Measurements from ENCODE around the gene MAP2K3. TPM values are rescaled to one million over a fixed set of nuclear protein-coding genes. Genes with fewer than 3 reads are reported as not detected.

The MAP2K3 gene
- total and polyA plus RNA-seq, 2 of the 8 experiments (the other 6 are each of a cell fraction or from before 2014, with no cell fraction given): 16.9 to 33.5 TPM

- H2AFZ ChIP-seq (ENCODE audit: low read length): no peak overlapping the region
- no peak overlapping the region for H3K4me3 ChIP-seq (ENCODE audit: extremely low read depth in 1 of 4, insufficient read depth in 2 of 4, low read depth in 3 of 4, low read length in 4 of 4)
- no peak overlapping the region for H3K9ac ChIP-seq (replicated peaks in 1 of 4; ENCODE audit: extremely low read depth in 1 of 4, low read depth in 3 of 4, low read length in 3 of 4)
- no peaks in the 10 kb centered on the region for H3K79me2 ChIP-seq (ENCODE audit: control insufficient read depth in 1 of 2, insufficient read depth in 2 of 2, low read length in 2 of 2)
- no peak overlapping the region for H2BK12ac ChIP-seq (ENCODE audit: low read depth, low read length)
- ChIA-PET POLR2A (ENCODE audit: partially characterized antibody) (interaction anchor here (0.6 to 0.8 kb wide), 2 partner anchors 12 to 163 kb away, joined by 3 read pairs; no protein-coding TSS in a partner anchor), CTCF (ENCODE audit: partially characterized antibody) (interaction anchor here (0.6 to 1.4 kb wide), 3 partner anchors 8 to 950 kb away, joined by 3 to 5 read pairs (median 3); no protein-coding TSS in a partner anchor)
- H3K4me2 ChIP-seq (ENCODE audit: insufficient read depth in 1 of 2, low read depth in 2 of 2, low read length in 2 of 2): no peak overlapping the region
- no peak for DNase-seq (ENCODE audit: low read depth in 1 of 2, low spot score in 2 of 2)
- H2BK5ac ChIP-seq (ENCODE audit: low read depth, low read length): 0 out of 2 replicates have a peak overlapping the region, but pooled peaks have one; percentile 19
- H4K5ac ChIP-seq (ENCODE audit: insufficient read length, low read depth, low read length): no peak overlapping the region
- H3K4me1 ChIP-seq (replicated peaks in 1 of 4; ENCODE audit: control insufficient read depth in 3 of 4, insufficient read depth in 4 of 4, low read length in 3 of 4): no peaks in the 10 kb centered on the region
- H4K20me1 ChIP-seq (replicated peaks in 1 of 2; ENCODE audit: control insufficient read depth in 1 of 2, insufficient read depth in 2 of 2, low read length in 2 of 2): peaks cover 0 to 4% of the 10 kb centered on the region in 2 experiments
- no peak overlapping the region for H2BK20ac ChIP-seq (ENCODE audit: low read length)
- H2AK5ac ChIP-seq (ENCODE audit: low read depth, low read length): no peak overlapping the region
- no peak overlapping the region for H3K23ac ChIP-seq (ENCODE audit: insufficient read length)
- H3K36me3 ChIP-seq (ENCODE audit: control insufficient read depth in 2 of 4, insufficient read depth in 4 of 4, low read length in 3 of 4): peaks cover 0 to 5% (median 0%) of the 10 kb centered on the region in 4 experiments; a peak in 2 of 8 replicates
- H3K27me3 ChIP-seq (replicated peaks in 1 of 4; ENCODE audit: control insufficient read depth in 3 of 4, extremely low read depth in 1 of 4, insufficient read depth in 3 of 4, low read length in 3 of 4): no peaks in the 10 kb centered on the region
- H3K9me3 ChIP-seq (ENCODE audit: insufficient read depth in 2 of 2, low read depth in 1 of 2, low read length in 1 of 2): peaks cover 36 to 86% of the 10 kb centered on the region in 2 experiments
- H3K27ac ChIP-seq (ENCODE audit: low read depth, low read length): no peak overlapping the region; the same call in 1 of the 2 replicates
- H4K8ac ChIP-seq (ENCODE audit: extremely low read depth, insufficient read depth, low read length): no peak overlapping the region; the same call in 1 of the 2 replicates
- H3K4ac ChIP-seq (replicated peaks; ENCODE audit: insufficient read length, low read depth, low read length): no peak overlapping the region
- TF ChIP-seq KDM5A (IDR thresholded peaks at IDR 0.05; ENCODE audit: low read length): no peak
- TF ChIP-seq CTCF (IDR thresholded peaks at IDR 0.05; ENCODE audit: control extremely low read depth in 1 of 3, insufficient read depth in 1 of 3, low read depth in 1 of 3, low read length in 3 of 3): peak in 1 of 3 experiments; percentile 35; a peak in 1 of 4 replicates
- TF ChIP-seq CEBPB (IDR thresholded peaks at IDR 0.05; ENCODE audit: low read depth, low read length): no peak
- TF ChIP-seq RAD21 (IDR thresholded peaks at IDR 0.05 in 1 of 2, conservative IDR thresholded peaks at IDR 0.05 in 1 of 2; ENCODE audit: low read depth in 2 of 2, low read length in 2 of 2): 0 out of 4 replicates have a peak, but pooled peaks of 1 of the 2 experiments have one; percentile 1
- H3K14ac ChIP-seq (ENCODE audit: insufficient read length): no peak overlapping the region
- no peak overlapping the region for H4K91ac ChIP-seq (replicated peaks; ENCODE audit: insufficient read length, low read length)
- H3K23me2 ChIP-seq (ENCODE audit: low read depth, low read length): no peaks in the 10 kb centered on the region
- H3K56ac ChIP-seq (replicated peaks; ENCODE audit: insufficient read length, low read depth, low read length): no peak overlapping the region
- 78% methylated on average over 10 of the region's 10 CpGs; no CpG with 5 or more reads in 1 of the 2 experiments for WGBS, 2 experiments (ENCODE audit: extremely low coverage in 1 of 2, insufficient coverage in 1 of 2, insufficient read length in 1 of 2, insufficient replicate concordance in 2 of 2, low coverage in 1 of 2, low lambda C conversion rate in 2 of 2, missing lambda C conversion rate in 1 of 2)
- FAIRE-seq: no peak
- no peak overlapping the region for H2BK15ac ChIP-seq (ENCODE audit: low read length)
- peaks cover 3% of the 10 kb centered on the region; the same call in 1 of the 2 replicates for H3K79me1 ChIP-seq (ENCODE audit: low read depth, low read length)
- H2BK120ac ChIP-seq (replicated peaks; ENCODE audit: low read depth, low read length): no peak overlapping the region
- H3K18ac ChIP-seq (ENCODE audit: extremely low read depth, low read length): no peak overlapping the region
Measured at GRCh38 chr17:21297597-21297996, 13.1 kb downstream of the MAP2K3 start.
